Parathyroid adenoma (tissue), 2 donors: ENCODE measurements around the gene ADH1B.

Source experiments
- H2AFZ ChIP-seq: fragments of 300-600 bp; sonication (generic); one replicate; pipeline ENCODE4 v1.7.0; 2017; ENCODE audit warnings: antibody characterized with exemption, mild to moderate bottlenecking
- H3K27ac ChIP-seq: fragments of 300-600 bp; sonication (generic); one replicate; pipeline ENCODE4 v1.7.0; 2017
- H3K27me3 ChIP-seq: fragments of 300-600 bp; sonication (generic); one replicate; pipeline ENCODE4 v1.7.0; 2017; ENCODE audit warnings: low read length; ENCODE audit not compliant: control insufficient read depth, insufficient read depth
- H3K36me3 ChIP-seq: fragments of 300-600 bp; sonication (generic); one replicate; pipeline ENCODE4 v1.7.0; 2017; ENCODE audit warnings: low read length; ENCODE audit not compliant: control insufficient read depth, insufficient read depth
- H3K4me1 ChIP-seq: fragments of 300-600 bp; sonication (generic); one replicate; pipeline ENCODE4 v1.7.0; 2017; ENCODE audit warnings: control low read depth
- H3K4me2 ChIP-seq: fragments of 300-600 bp; sonication (generic); one replicate; pipeline ENCODE4 v1.7.0; 2017; ENCODE audit warnings: low read length
- H3K4me3 ChIP-seq: fragments of 300-600 bp; sonication (generic); one replicate; pipeline ENCODE4 v1.7.0; 2017; ENCODE audit warnings: low read depth, low read length
- H3K79me2 ChIP-seq: fragments of 300-600 bp; sonication (generic); one replicate; pipeline ENCODE4 v1.7.0; 2017; ENCODE audit warnings: control low read depth
- H3K9ac ChIP-seq: fragments of 300-600 bp; sonication (generic); one replicate; pipeline ENCODE4 v1.7.0; 2017; ENCODE audit warnings: mild to moderate bottlenecking
- H3K9me3 ChIP-seq: fragments of 300-600 bp; sonication (generic); one replicate; pipeline ENCODE4 v1.7.0; 2017; ENCODE audit warnings: low read length; ENCODE audit not compliant: control insufficient read depth
- CTCF ChIP-seq: fragments of 300-600 bp; sonication (generic); IDR thresholded peaks from one replicate; pipeline ENCODE4 v1.7.0; 2017; ENCODE audit warnings: antibody characterized with exemption, mild to moderate bottlenecking
- donor health status: primary hyperparathyroidism.

The ADH1B gene

GRCh38 chr4:99301376-99302164 is 19.6 kb downstream of the ADH1B start:
- Histone ChIP-seq H3K9ac (no peak overlapping the region), H2AFZ (no peak overlapping the region), H3K27ac (no peak overlapping the region), H3K4me3 (no peak overlapping the region), H3K36me3 (no peaks in the 10 kb centered on the region), H3K9me3 (no peaks in the 10 kb centered on the region), H3K27me3 (no peaks in the 10 kb centered on the region), H3K79me2 (no peaks in the 10 kb centered on the region), H3K4me2 (no peak overlapping the region), H3K4me1 (no peaks in the 10 kb centered on the region)
- no peak for TF ChIP-seq CTCF

GRCh38 chr4:99300934-99301333 is 20.3 kb downstream of the ADH1B start:
- Histone ChIP-seq H3K4me1 (no peaks in the 10 kb centered on the region), H3K36me3 (no peaks in the 10 kb centered on the region), H3K79me2 (no peaks in the 10 kb centered on the region), H3K4me2 (peak overlapping the region; percentile 37), H3K9ac (no peak overlapping the region), H3K27ac (no peak overlapping the region), H3K9me3 (no peaks in the 10 kb centered on the region), H2AFZ (no peak overlapping the region), H3K27me3 (no peaks in the 10 kb centered on the region), H3K4me3 (no peak overlapping the region)
- no peak for TF ChIP-seq CTCF

- Histone ChIP-seq H3K36me3 (no peaks in the 10 kb centered on the region), H2AFZ (no peak overlapping the region), H3K27ac (no peak overlapping the region), H3K9me3 (no peaks in the 10 kb centered on the region), H3K79me2 (no peaks in the 10 kb centered on the region), H3K4me1 (no peaks in the 10 kb centered on the region), H3K9ac (no peak overlapping the region), H3K27me3 (no peaks in the 10 kb centered on the region), H3K4me3 (no peak overlapping the region), H3K4me2 (no peak overlapping the region)
- TF ChIP-seq CTCF: no peak
These were observed 27.8 kb downstream of the ADH1B start for GRCh38 chr4:99293357-99293756.

GRCh38 chr4:99290848-99291786 is 30.1 kb downstream of the ADH1B start, which contains the start of gene ADH1A:
Gene ADH1A (minus strand): TSS chr4:99290985. CDS start chr4:99290914, 71 bp downstream.
- no peaks in the 10 kb centered on the region for H3K36me3 ChIP-seq
- H3K27ac ChIP-seq: no peak within 1 kb of the TSS
- no peaks in the 10 kb centered on the region for H3K9me3 ChIP-seq
- H3K9ac ChIP-seq: no peak within 1 kb of the TSS
- H3K79me2 ChIP-seq: no peaks in the 10 kb centered on the region
- H3K4me2 ChIP-seq: no peak within 1 kb of the TSS
- no peaks in the 10 kb centered on the region for H3K4me1 ChIP-seq
- TF ChIP-seq CTCF: no peak
- no peaks in the 10 kb centered on the region for H3K27me3 ChIP-seq
- no peak within 1 kb of the TSS for H2AFZ ChIP-seq
- H3K4me3 ChIP-seq: no peak within 1 kb of the TSS
